GM12892 (cell line): Measurements from ENCODE around the gene TRPM3.

Experiments
- POLR2A ChIP-seq: IDR thresholded peaks from 2 replicates; pipeline ENCODE4 v1.6.1; 2011; ENCODE audit warnings: low read depth, low read length, control low read depth
- POLR2AphosphoS5 ChIP-seq: IDR thresholded peaks from 2 replicates; pipeline ENCODE4 v1.6.1; 2011; ENCODE audit warnings: low read depth, low read length, control low read depth
- TAF1 ChIP-seq: IDR thresholded peaks from 2 replicates; pipeline ENCODE4 v1.6.1; 2011; ENCODE audit warnings: low read depth, mild to moderate bottlenecking, control low read depth, low read length, borderline replicate concordance

- TF ChIP-seq POLR2A (no peak), TAF1 (no peak), POLR2AphosphoS5 (no peak)
Observed at GRCh38 chr9:70811638-70812037, 309.8 kb downstream of the TRPM3 start.
